DND-41 (cell line): ENCODE measurements around the gene PPARA.

Experiments
- ATAC-seq: fragments of 200-7000 bp; cut with Tn5 transposase; 3 replicates; pipeline ENCODE4 v1.9.1; 2021; ENCODE audit warnings: low read depth; ENCODE audit not compliant: insufficient read depth
- DNase-seq: peaks from one replicate; pipeline ENCODE4 v3.0.0-alpha.2; 2020
- H2AFZ ChIP-seq: 2 replicates; pipeline ENCODE4 v1.6.0; 2012; ENCODE audit warnings: low read depth, low read length
- H3K27ac ChIP-seq: 2 replicates; pipeline ENCODE4 v1.5.1; 2012; ENCODE audit warnings: low read length, inconsistent platforms
- H3K27me3 ChIP-seq: fragments of 200-600 bp; sonication (generic); 2 replicates; pipeline ENCODE4 v1.6.0; 2012; ENCODE audit warnings: low read length, mild to moderate bottlenecking, inconsistent platforms; ENCODE audit not compliant: insufficient read depth, poor library complexity
- H3K36me3 ChIP-seq: 2 replicates; pipeline ENCODE4 v1.5.1; 2012; ENCODE audit warnings: low read length, inconsistent platforms; ENCODE audit not compliant: insufficient read depth
- H3K4me1 ChIP-seq: 2 replicates; pipeline ENCODE4 v1.5.1; 2012; ENCODE audit warnings: mild to moderate bottlenecking, low read length; ENCODE audit not compliant: insufficient read depth
- H3K4me2 ChIP-seq: 2 replicates; pipeline ENCODE4 v1.6.0; 2012; ENCODE audit warnings: mild to moderate bottlenecking, moderate library complexity, low read length, inconsistent platforms; ENCODE audit not compliant: insufficient read depth
- H3K4me3 ChIP-seq, 2 experiments: fragments of 200-600 bp in 1 of 2; shearing (Covaris generic) in 1 of 2; 2 replicates each; pipeline ENCODE4 v1.5.1; 2012 to 2016; ENCODE audit warnings: inconsistent platforms in 2 of 2, low read length in 2 of 2, mild to moderate bottlenecking in 2 of 2, low read depth in 1 of 2, moderate library complexity in 1 of 2
- H3K79me2 ChIP-seq: 2 replicates; pipeline ENCODE4 v1.6.0; 2012; ENCODE audit warnings: low read length, inconsistent platforms; ENCODE audit not compliant: insufficient read depth
- H3K9ac ChIP-seq: 2 replicates; pipeline ENCODE4 v1.6.0; 2012; ENCODE audit warnings: low read depth, mild to moderate bottlenecking, inconsistent platforms, low read length, moderate library complexity
- H3K9me3 ChIP-seq: 2 replicates; pipeline ENCODE4 v1.5.1; 2012; ENCODE audit warnings: low read length, moderate library complexity, mild to moderate bottlenecking, inconsistent platforms; ENCODE audit not compliant: insufficient read depth, severe bottlenecking
- H4K20me1 ChIP-seq: 2 replicates; pipeline ENCODE4 v1.6.0; 2012; ENCODE audit warnings: low read length; ENCODE audit not compliant: insufficient read depth
- EZH2 ChIP-seq: IDR thresholded peaks from 3 replicates; pipeline ENCODE4 v1.6.1; 2012; ENCODE audit warnings: borderline replicate concordance, low read depth, mild to moderate bottlenecking, moderate library complexity, low read length, inconsistent platforms; ENCODE audit not compliant: severe bottlenecking
- TF ChIP-seq, protein P1 (sequence below): IDR thresholded peaks from 2 replicates; pipeline ENCODE4 v1.5.1; 2012; ENCODE audit warnings: borderline replicate concordance, low read length, moderate library complexity, mild to moderate bottlenecking; ENCODE audit not compliant: poor library complexity, severe bottlenecking; ENCODE audit errors: extremely low read depth

PPARA gene

DNA sequence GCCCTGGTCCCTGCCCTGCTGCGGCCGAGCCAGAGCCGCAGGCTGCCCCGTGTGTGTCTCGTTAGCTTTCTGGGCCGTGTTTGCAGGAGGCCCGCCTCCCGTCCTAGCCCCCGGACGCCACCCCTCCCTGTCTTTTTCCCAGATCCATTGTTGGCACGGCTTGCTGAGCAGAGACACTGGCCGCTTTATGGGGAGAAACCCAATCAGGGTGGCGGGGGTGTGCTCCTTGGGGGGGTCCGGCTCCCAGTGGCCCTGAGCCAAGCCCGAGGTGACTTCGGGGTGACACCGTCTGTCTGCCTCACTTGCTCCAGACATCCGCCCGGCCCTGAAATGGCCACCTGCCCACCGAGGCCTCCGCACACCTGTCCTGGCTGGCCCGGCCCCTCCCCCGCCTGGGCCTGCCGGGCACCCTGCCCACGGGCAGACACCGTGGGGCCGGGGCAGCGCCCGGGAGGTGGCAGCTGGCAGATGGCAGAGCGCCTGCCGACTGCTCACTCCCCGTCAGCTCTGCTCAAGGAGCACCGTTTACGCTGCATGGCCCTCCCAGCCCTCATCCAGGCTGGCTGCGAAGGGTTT, 43.1 kb upstream of the PPARA start:
- no peak for TF ChIP-seq EZH2
- TF ChIP-seq, protein P1, sequence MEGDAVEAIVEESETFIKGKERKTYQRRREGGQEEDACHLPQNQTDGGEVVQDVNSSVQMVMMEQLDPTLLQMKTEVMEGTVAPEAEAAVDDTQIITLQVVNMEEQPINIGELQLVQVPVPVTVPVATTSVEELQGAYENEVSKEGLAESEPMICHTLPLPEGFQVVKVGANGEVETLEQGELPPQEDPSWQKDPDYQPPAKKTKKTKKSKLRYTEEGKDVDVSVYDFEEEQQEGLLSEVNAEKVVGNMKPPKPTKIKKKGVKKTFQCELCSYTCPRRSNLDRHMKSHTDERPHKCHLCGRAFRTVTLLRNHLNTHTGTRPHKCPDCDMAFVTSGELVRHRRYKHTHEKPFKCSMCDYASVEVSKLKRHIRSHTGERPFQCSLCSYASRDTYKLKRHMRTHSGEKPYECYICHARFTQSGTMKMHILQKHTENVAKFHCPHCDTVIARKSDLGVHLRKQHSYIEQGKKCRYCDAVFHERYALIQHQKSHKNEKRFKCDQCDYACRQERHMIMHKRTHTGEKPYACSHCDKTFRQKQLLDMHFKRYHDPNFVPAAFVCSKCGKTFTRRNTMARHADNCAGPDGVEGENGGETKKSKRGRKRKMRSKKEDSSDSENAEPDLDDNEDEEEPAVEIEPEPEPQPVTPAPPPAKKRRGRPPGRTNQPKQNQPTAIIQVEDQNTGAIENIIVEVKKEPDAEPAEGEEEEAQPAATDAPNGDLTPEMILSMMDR = no peak
- ATAC-seq = no peak
- no peaks in the 10 kb centered on the region for H3K9me3 ChIP-seq
- no peak overlapping the region for H3K4me2 ChIP-seq
- H3K9ac ChIP-seq = no peak overlapping the region
- H3K27me3 ChIP-seq = no peaks in the 10 kb centered on the region
- H3K4me3 ChIP-seq = no peak overlapping the region
- no peaks in the 10 kb centered on the region for H3K4me1 ChIP-seq
- H4K20me1 ChIP-seq = peaks cover 52% of the 10 kb centered on the region
- no peak for DNase-seq
- peaks cover 8% of the 10 kb centered on the region for H3K79me2 ChIP-seq
- no peak overlapping the region for H3K27ac ChIP-seq
- H3K36me3 ChIP-seq = peaks cover 97% of the 10 kb centered on the region
- H2AFZ ChIP-seq = no peak overlapping the region

DNA sequence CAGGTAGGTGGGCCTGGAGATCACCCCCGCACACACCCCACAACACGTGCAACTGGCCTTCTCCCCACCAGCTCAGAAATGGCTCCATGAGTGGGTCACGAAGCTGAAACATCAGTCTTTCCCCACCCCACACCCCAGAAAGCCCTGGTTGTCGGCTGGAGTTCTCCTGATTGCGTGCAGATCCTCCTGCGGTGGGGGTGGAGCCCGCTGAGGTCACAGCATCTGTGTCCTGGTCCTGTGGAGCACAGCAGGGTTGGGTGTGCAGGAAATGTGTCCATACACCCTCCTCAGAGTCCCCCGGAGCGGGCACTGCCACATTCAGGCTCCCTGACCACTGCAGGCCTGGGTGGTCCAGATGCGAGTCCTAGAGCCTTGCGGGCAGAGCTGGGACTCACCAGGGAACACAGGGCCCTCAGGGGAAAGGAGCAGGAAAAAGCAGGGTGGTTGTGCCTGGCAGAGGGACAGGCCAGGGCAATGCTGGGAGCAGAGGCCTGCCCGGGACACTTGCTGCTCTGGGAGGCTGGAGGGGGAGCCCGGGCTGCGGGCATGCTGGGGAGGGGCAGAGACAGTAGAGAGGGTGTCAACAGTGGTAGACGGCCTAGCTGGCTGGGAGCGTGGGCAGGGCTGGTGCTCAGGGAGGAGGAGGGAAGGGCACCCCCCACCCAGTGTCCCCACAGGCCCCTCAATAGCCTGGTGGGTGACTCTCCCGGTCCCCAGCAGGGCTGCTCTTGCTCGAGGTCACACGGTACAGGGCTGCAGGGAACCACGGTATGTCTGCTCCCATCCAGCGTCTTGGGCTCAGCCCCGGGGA, 42.4 kb upstream of the PPARA start:
- Histone ChIP-seq H3K9me3 (no peaks in the 10 kb centered on the region), H3K4me1 (no peaks in the 10 kb centered on the region), H4K20me1 (peaks cover 55% of the 10 kb centered on the region), H3K4me3 (no peak overlapping the region), H3K4me2 (no peak overlapping the region), H3K27me3 (no peaks in the 10 kb centered on the region), H3K27ac (no peak overlapping the region; the same call in 1 of the 2 replicates), H3K9ac (no peak overlapping the region), H3K36me3 (peaks cover 97% of the 10 kb centered on the region), H2AFZ (no peak overlapping the region), H3K79me2 (peaks cover 2% of the 10 kb centered on the region; the same call in 1 of the 2 replicates)
- DNase-seq (no peak), ATAC-seq (no peak)
- TF ChIP-seq EZH2 = no peak
- TF ChIP-seq, protein P1 = no peak

DNA sequence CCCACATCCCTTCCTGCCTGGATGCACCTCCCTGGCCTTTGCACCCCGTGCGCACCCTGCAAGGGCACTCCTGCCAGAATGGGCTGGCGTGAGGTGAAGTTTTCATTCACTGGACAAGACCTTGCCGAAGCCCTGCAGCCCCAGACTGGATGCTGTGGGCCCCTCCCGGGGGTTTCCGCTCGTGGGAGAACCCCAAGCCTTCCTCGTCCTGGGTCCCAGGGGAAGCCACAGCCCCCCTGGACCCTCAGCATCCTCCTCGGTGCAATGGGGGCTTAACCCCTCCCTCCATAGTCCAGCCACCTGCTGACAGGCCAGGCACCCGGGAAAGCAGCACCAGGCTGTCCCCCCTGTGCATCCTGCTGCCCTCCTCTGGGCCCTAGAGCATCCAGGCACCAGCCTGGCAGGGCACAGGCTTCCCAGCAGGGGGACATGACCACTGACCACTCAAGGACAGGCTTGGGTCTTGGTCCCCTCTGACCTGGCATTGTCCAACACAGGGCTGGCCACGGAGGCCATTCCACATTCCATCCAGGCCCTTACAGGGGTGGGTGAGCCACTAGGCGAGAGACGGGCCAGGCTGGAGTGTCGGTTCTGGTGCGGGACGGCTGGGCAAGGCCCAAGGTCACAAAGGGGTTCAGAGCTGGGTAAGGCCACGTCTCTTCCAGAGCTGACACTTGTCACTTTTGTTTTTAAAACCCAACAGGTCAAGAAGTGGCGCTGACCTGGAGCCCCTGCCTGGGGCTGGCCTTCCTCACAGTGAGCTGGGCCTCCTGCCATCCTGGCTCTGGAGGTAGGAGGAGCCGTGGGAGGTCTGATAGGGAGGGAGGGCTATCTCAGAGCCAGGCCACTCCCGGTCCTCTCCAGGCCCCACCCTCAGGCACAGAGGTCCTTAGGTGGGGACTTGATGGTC, 41.5 kb upstream of the PPARA start:
- TF ChIP-seq EZH2 = no peak
- TF ChIP-seq, protein P1 = no peak
- Histone ChIP-seq H3K36me3 (peaks cover 93% of the 10 kb centered on the region), H3K4me2 (no peak overlapping the region), H3K4me1 (no peaks in the 10 kb centered on the region), H3K4me3 (no peak overlapping the region), H3K27ac (0 out of 2 replicates have a peak overlapping the region, but pooled peaks have one; percentile 20), H3K9ac (no peak overlapping the region), H3K79me2 (0 out of 2 replicates have a peak, but pooled peaks cover 2% of the 10 kb centered on the region), H2AFZ (no peak overlapping the region), H3K9me3 (no peaks in the 10 kb centered on the region), H3K27me3 (no peaks in the 10 kb centered on the region), H4K20me1 (peaks cover 64% of the 10 kb centered on the region)
- ATAC-seq (no peak; the same call in 2 of the 3 replicates), DNase-seq (no peak)
